Uterus (tissue), 2 donors: ENCODE results near the gene AUTS2.

Experiments
- CTCF ChIP-seq, 4 experiments: fragments of 200-600 bp in 2 of 4; fragments of 450-650 bp in 2 of 4; sonication (generic) in 2 of 4; IDR thresholded peaks; one replicate each; pipeline ENCODE4 v1.5.1; 2016 to 2019; ENCODE audit warnings: antibody characterized with exemption in 4 of 4, mild to moderate bottlenecking in 2 of 4, moderate library complexity in 1 of 4
- POLR2A ChIP-seq, 2 donors: fragments of 450-650 bp; IDR thresholded peaks; one replicate each; pipeline ENCODE4 v1.6.1; 2016; ENCODE audit warnings: antibody characterized with exemption in 2 of 2, mild to moderate bottlenecking in 1 of 2, moderate library complexity in 1 of 2

- no peak for TF ChIP-seq CTCF (IDR thresholded peaks at IDR 0.05)
- TF ChIP-seq POLR2A (IDR thresholded peaks at IDR 0.05): no peak
Measured at GRCh38 chr7:69864274-69864673, 266.0 kb downstream of the AUTS2 start.
